Measurements from ENCODE around the gene RBX1. TPM values are rescaled to one million over a fixed set of nuclear protein-coding genes. Genes with fewer than 3 reads are reported as not detected.

RBX1 gene
- total and polyA plus RNA-seq, 2 donors = 86.9 to 87.6 TPM

Other genes starting within 250 kb of the RBX1 start
- gene SLC25A17, start 132.0 kb upstream of the RBX1 start, total RNA-seq = 20.2 TPM
- gene SLC25A17, start 132.0 kb upstream of the RBX1 start, polyA plus RNA-seq = 23.0 TPM
- gene ST13, start 94.7 kb upstream of the RBX1 start, total RNA-seq = 240 TPM
- gene ST13, start 94.7 kb upstream of the RBX1 start, polyA plus RNA-seq = 121 TPM
- gene XPNPEP3, start 94.2 kb upstream of the RBX1 start, total RNA-seq = 6.1 TPM
- gene XPNPEP3, start 94.2 kb upstream of the RBX1 start, polyA plus RNA-seq = 7.1 TPM
- gene DNAJB7, start 89.3 kb upstream of the RBX1 start, total RNA-seq = not detected
- gene DNAJB7, start 89.3 kb upstream of the RBX1 start, polyA plus RNA-seq = not detected
- 17.1 TPM for gene EP300, start 141.2 kb downstream of the RBX1 start, total RNA-seq
- gene EP300, start 141.2 kb downstream of the RBX1 start, polyA plus RNA-seq = 11.1 TPM

Data from thymus (tissue), 2 donors.